Activated CD8-positive, alpha-beta memory T cell treated with anti-CD3 and anti-CD28 coated beads, Interleukin-2, amount 50 U/mL, for 1 hour (primary cell): ENCODE measurements around the gene SHROOM1.

ENCODE experiments used
- DNase-seq: peaks from one replicate; pipeline ENCODE4 v3.0.0-alpha.2; 2020; ENCODE audit errors: extremely low read depth

The SHROOM1 gene

DNA sequence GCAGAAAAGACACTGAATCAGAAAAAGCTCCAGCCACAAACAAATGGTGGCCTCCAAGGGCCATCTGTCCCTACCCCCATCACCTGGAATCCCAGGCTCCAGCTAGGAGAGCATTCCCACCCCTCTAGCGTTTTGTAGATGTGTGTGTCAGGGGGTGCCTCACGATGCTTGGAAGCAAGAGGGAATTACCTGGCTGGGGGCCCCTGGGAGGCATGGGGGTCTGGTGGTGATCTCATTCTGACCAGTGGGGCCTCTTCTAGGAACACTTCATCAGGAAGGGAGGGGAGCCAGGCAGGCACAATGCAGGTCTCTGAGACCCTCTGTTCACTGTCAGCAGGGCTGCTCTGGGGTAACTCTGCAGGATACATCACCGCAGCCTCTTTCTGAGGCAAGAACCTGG, 6.0 kb downstream of the SHROOM1 start:
- no peak for DNase-seq

DNA sequence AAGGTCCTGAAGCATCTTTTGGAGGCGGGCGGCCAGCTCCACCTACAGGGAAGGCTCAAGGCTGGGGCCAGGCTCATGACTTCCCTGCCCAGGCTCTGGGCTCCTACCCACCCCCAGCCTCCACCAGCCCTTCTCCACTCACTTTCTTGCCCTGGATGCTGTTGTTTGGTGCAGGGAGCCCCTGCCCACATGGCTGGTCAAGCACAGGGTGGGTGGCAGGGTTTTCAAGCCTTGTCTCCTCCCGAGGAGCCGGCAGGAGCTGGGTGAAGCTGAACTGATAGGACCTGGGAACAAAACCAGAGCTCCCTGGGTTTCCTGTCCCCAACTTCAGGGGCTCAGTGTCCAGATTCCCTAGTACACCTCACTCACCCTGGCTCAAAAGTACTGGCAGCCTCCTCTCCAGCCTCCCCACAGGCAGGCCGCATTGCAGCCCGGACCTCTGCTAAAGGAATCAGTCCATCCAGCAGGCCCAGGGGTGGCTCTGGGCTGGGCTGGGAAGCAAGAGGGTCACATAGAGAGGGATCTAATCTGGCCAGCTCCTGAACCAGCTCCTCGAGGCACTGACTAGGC, 6.9 kb downstream of the SHROOM1 start:
- no peak for DNase-seq

DNA sequence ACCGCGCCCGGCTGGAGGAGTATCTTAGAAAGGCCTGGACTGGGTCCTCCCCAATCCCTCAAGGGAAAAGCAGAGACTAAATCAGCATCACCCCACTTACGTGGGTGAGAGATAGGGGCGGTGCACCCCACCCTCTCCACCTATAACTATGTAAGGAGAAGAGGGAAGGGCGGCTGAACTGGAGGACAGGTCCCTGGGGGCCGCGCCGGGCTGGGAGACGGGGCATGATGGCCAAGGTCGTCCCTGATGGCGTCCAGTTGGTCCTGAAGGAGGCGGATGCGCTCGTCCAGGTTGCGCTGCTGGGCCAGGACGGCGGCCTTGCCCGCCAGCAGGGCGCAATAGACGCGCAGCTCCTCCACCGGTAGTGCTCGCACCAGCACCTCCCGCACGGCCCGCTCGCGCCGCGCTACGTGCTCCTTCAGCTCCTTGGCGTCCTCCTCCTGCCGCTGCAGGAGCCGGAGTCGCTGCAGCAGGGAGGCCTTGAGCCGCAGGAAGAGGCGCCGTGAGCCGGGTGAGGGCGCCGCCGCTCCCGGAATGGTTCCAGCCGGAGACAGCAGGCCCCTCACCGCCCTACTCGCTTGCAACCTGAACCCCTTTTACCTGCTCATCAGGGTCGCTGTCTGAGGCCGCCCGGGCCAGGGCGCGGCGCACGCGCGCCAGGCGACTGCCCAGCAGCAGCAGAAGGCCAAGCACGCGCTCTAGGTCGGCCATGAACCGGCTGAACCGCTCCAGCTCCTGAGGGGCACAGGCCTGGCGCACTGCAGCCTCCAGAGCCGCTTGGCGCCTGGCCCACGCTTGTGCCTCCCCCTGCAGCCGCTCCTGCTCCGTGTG, 7.6 kb downstream of the SHROOM1 start:
- no peak for DNase-seq

DNA sequence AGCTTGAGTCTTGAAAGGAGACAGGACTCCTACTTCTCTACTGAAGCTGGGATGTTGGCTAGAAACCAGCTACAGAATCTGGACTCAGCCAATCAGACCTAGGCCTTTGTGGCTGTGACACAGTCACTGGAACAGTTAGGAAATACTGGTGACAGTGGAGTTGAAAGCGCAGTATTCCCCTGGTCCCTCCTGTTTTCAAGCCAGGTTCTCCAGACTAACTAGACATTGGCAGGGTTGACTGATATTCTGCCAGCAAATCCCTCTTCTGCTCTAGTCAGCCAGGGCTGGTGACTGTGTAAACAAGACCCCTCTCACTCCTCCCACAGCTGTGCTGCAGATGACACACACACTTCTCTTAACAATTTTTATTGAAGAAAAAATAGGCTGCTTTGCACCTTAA, 8.7 kb downstream of the SHROOM1 start:
- no peak for DNase-seq

DNA sequence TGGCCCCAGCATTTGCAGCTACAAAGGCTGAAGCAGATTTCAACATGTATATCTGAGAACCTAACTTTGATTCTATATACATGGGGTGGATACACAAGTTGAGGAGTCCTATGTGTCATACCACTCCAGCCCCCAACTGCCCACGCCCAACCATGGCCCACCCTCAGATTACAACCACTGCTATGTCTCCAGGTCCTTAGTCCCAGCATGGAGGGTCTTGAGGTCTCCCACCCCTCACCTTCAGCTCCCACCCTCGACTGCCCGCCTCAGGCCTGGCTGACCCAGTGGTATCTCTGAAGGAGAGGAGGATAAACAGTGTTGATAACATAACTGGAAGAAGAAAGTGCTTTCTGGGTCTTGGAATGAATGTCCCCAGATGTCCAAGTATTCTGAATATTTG, 9.1 kb downstream of the SHROOM1 start:
- DNase-seq: no peak

DNA sequence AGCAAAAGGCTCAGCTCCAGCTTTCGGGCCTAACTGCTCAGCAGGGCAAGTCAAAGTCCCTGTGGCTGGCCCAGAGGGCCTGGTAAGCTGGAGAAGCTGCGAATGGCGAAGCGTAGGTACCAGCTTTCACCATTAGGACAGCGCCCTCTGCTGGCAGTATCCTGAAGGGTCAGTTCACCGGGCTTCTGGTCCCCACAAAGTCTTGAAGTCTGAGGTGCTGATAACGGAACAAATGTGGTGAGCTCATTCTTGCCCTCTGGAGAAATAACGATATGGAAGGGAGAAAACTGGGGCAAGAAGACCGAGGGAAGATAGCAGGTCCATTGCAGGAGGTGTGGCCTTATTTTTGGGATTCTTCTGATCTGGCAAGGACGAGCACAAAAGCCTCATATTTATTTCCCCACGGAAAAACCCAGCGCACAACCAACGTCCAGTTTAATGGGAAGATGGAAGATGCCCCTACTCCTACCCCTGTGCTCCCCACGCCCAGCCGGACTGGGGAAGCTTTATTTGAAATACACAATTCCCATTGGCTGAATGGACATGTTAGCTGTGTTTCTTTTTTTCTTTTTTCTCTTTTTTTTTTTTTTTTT, 10.2 kb downstream of the SHROOM1 start:
- DNase-seq: peak; percentile 69

DNA sequence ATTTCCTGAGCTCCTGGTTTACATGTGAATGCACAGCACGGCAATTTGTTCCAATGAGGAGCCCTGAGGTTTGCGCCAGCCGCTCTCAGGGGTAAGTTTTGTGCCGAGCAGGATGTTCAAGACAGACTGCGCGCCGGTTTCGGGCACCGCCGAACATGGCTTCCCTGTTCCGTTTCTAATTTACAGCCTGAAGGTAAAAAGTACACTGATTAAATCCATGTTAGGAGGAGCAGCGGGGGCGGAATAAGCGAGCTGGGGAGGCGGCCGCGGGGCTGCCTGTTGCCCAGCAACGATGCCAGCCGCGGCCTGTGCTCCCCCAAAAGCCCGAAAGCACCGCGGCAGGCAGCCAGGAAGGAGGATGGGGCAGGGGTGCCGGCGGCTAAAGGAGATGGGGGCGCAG, 11.0 kb downstream of the SHROOM1 start:
- DNase-seq: no peak

DNA sequence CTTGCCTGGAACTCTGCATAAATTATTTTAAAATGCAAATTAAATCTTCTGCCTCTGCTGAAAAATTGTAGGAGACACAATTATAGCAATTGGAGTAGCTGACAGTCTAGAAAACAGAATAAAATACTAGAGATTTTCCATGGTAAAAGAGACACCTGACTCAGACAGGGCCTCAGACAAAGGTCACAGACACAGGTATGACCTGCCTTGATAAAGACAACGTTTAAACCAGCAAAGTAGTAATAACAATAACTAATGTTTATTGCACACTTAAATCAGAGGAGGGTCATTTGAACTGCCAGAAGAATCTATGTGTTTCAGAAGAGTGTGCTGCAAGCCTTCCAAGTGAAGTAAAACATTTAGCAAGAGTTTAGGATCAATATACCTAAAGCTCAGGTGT, 13.4 kb downstream of the SHROOM1 start:
- DNase-seq: no peak

DNA sequence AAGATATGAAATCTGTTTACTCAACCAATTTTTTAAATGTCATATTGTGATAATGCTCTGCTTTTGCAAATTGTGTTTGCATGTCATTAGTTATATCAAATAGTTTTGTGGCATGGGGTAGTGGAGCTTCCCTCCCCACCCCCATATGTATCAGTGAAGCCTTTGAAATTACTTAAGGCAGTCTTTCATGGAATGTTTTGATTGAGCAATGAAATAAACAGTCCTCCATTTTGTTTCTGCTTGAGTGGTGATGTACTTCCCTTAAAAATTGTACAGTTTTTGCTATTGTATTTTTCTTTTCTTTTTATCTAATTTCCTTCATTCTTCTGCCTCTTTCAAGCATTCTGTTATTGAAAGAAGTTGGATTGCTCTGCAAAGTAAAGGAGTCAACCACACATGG, 13.9 kb downstream of the SHROOM1 start:
- DNase-seq: no peak

DNA sequence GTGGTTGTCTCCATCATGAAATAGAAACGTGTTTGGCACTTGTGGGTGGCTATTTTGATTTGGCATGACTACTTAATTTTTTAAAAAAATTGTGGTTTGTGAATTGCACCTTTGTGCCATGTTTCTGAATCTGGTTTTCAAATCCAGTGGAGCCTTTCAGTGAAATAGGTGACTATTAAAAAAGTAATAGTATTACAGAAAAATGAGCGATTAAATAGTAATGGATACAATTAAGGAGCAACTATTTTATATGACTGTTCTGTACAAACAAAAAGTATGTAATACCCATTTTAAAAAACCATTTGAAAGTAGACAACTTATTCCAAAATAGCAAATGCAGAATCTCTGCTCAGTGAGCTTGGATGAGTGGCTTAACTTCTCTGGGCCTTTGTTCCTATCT, 14.4 kb downstream of the SHROOM1 start:
- no peak for DNase-seq

DNA sequence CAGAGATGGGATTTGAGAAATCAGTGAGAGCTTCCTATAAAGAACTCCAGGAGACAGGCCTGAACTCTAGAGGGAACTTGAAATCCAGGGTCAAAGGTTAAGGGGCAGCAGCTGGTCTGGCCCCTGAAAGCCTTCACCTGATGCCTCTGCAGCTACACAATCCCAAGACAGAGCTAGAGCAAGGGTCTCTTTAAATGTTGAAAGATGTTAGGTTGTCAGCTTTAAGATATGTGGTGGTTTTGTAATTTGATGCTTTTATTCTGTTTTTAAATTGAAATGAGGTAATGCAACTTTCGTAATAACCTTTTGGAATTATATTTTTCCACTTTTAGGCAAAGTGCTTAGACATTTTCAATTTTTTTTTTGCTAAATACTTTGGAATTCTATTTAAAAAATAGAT, 15.0 kb downstream of the SHROOM1 start:
- no peak for DNase-seq

DNA sequence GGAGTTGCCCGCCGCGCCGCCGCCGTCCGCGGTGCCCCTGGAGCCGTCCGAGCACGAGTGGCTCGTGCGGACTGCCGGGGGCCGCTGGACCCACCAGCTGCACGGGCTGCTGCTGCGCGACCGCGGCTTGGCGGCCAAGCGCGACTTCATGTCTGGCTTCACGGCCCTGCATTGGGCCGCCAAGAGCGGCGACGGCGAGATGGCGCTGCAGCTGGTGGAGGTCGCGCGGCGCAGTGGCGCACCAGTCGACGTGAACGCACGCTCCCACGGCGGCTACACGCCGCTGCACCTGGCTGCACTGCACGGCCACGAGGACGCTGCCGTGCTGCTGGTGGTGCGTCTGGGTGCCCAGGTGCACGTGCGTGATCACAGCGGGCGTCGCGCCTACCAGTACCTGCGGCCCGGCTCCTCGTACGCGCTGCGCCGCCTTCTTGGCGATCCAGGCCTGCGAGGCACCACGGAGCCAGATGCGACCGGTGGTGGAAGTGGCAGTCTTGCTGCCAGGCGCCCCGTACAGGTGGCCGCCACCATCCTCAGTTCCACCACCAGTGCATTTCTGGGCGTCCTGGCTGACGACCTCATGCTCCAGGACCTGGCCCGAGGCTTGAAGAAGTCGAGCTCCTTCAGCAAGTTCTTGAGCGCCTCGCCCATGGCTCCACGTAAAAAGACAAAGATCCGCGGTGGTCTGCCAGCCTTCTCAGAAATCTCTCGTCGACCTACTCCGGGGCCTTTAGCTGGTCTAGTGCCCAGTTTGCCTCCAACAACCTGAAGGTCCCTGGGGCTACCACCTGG, 15.7 kb downstream of the SHROOM1 start:
- no peak for DNase-seq

DNA sequence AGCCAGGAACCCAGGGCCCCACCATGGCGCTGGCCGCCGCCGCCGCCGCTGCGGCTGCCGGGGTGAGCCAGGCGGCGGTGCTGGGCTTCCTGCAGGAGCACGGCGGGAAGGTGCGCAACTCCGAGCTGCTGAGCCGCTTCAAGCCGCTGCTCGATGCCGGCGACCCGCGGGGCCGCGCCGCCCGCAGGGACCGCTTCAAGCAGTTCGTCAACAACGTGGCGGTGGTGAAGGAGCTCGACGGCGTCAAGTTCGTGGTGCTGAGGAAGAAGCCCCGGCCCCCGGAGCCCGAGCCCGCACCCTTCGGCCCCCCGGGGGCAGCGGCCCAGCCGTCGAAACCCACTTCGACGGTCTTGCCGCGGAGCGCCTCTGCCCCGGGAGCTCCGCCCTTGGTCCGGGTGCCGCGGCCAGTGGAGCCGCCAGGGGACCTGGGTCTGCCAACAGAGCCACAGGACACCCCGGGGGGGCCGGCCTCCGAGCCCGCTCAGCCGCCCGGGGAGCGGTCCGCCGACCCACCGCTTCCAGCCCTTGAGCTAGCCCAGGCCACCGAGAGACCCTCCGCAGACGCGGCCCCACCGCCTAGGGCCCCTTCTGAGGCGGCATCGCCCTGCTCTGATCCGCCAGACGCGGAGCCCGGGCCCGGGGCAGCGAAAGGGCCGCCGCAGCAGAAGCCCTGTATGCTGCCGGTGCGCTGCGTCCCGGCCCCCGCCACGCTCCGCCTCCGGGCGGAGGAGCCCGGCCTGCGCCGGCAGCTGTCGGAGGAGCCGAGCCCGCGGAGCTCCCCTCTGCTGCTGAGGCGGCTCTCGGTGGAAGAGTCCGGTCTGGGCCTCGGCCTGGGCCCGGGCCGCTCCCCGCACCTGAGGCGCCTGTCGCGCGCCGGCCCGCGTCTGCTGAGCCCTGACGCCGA, 16.6 kb downstream of the SHROOM1 start:
- no peak for DNase-seq

DNA sequence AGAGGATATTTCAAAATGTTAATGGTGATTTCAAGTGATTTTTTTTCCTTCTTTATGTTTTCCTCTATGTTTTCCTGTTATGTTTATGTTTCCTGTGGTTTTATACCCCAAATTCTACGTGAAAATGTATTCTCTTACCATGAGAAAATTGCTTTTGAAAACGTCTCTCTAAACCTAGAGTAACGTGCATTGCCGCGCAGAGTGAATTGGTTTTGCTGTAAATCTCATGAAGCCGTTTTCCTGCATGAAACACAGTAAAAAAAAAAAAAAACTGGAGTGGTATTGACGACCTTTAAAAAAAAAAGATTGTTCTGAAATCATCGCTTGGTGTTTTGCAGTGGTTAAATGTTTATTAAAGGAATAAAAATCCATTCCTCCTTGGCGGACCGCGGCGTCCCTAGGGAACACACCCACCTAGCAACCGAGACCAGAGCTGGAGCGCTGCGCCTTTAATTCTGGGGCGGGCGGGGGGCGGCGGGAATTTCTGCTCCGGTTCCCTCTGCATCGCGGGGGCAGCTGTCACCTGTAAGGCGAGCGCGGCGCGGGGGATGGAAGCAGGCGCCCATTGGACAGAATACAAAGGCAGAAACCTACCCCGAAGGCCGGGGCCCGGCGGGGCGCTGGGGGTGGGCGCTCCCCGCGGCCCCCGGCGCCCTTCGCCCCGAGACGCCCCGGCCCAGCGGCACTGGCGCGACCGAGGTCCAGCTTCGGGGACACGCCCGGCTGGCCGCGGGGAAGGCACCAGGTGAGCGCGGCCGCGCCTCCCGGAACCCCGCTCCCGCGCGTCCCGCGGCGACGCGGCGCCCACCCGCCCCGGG, 17.5 kb downstream of the SHROOM1 start, which contains the start of gene SOWAHA:
SOWAHA (plus strand) TSS at position 522 of the 818 bp plus-strand sequence. CDS start 320 bp downstream, outside the sequence.
- no peak for DNase-seq

DNA sequence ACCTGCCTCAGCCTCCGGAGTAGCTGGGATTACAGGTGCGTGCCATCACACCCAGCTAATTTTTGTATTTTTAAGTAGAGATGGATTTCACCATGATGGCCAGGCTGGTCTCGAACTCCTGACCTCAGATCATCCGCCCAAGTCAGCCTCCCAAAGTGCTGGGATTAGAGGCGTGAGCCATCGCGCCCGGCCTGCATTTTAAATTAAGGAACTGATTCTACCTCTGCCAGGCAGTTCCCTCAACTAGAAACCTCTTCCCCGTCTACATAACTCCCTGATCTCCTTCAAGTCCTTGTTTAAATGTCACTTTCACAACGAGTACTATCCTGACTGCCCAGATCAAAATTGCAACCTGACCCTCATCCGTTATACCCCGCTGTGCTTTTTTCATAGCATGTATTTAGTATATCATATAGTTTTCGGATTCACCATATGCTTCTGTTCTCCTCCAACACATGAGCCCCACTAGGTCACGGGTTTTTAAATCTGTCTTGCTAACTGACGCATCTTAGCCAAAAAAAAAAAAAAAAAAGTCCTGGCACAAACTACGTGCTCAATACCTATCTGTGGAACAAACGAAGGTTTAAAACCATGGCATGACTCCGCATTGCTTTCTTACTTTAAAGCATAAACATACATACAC, 18.2 kb downstream of the SHROOM1 start:
- no peak for DNase-seq

DNA sequence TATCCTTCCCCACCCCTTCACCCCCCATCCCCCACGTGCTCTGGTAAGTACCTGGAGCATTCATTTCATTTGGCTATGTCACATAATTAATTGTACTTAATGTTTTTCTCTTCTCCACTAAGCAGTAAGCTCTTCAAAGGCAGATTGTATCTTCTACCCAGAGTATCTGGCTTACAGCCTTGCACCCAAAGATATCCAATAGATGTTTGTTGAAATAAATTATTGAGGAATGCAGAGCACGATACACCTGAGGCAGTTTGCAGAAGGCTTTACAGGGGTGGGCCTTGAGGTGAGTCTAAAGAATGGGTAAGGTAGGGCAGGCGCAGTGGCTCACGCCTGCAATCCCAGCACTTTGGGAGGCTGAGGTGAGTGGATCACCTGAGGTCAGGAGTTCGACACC, 19.8 kb downstream of the SHROOM1 start:
- DNase-seq: no peak

DNA sequence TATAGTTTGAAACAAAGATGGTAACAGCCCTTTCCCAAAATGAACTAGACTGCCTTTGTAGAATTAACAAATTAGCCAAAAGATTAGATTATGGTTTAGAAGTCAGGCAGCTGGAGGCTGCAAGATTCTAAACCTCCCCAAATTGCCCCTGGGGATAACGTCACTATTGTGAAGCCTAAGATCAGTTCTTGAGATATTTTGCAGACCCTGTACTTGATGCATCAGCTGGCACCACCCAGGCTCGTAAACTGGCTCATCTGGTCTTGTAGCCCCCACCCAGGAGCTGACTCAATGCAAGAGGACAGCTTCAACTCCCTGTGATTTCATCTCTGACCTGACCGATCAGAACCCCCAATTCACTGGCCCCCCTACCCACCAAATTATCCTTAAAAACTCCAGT, 21.6 kb downstream of the SHROOM1 start:
- DNase-seq: no peak

DNA sequence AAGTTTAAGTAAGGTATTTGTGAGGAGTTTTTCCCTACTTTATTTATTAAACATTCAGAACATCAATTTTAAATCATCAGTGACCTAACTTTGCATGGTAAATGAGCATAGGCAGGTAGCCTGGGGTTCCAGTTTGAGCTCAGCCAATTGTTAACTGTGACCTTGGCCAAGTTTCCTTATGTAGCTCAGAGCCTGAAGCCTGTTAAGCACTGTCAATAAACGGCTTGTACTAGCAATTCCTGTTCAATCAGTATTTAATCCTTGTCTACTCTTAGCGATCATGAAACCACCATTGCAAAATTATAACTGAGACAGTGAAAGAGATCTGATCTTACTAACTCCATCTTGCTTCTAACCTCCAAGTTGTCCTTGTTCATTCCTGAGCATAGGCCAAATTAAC, 22.0 kb downstream of the SHROOM1 start:
- DNase-seq: no peak

DNA sequence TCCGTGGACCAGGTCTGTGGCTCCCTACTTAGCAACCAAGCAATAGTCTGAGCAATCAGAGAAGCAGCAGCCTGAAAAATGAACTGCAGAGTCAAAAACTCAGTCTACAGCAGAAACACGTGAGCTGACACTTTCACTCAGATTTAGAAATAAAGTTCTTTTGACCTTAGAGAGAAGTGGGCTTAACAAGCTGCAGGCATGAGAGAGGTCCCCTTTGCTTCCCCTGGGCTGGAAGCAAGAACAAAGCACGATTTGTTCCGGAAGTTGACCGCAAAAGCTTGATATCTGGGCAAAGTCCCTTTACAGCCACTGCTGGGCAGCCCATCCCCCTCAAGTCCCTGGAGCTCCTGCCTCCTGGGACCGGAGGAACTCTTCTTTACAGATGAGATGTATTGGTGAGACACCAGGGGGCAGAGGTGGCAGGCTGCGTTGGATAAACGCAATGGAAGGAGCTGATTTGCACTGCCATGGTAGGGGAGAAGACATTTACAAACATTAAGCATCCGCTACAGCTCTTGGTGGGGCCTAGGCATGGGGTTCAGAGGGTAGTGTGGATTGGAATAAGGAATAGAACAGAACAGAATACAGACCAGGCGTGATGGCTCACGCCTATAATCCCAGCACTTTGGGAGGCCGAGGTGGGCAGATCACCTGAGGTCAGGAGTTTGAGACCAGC, 23.1 kb downstream of the SHROOM1 start:
- DNase-seq: no peak
